Liver (tissue), 9 donors: Measurements from ENCODE around the gene THY1. TPM values are rescaled to one million over a fixed set of nuclear protein-coding genes. Genes with fewer than 3 reads are reported as not detected.

ENCODE experiments used
- DNase-seq: peaks from one replicate; pipeline ENCODE4 v3.0.0-alpha.2; 2017; ENCODE audit warnings: low spot score
- H3K27ac ChIP-seq, 2 donors: one replicate each; pipeline ENCODE4 v1.7.0; 2013; ENCODE audit warnings: inconsistent platforms in 2 of 2, low read length in 2 of 2, control low read depth in 1 of 2, low read depth in 1 of 2, mild to moderate bottlenecking in 1 of 2
- H3K27me3 ChIP-seq, 4 donors: one replicate each; pipeline versions ENCODE4 v1.6.1 to v1.7.0; 2013; ENCODE audit warnings: low read length in 3 of 4, inconsistent platforms in 1 of 4, mild to moderate bottlenecking in 1 of 4, moderate library complexity in 1 of 4; ENCODE audit not compliant: control insufficient read depth in 4 of 4, insufficient read depth in 4 of 4
- H3K36me3 ChIP-seq, 4 donors: one replicate each; pipeline versions ENCODE4 v1.6.1 to v1.7.0; 2013; ENCODE audit warnings: low read length in 3 of 4, mild to moderate bottlenecking in 3 of 4, low read depth in 1 of 4, moderate library complexity in 1 of 4; ENCODE audit not compliant: control insufficient read depth in 4 of 4, insufficient read depth in 3 of 4
- H3K4me1 ChIP-seq, 4 donors: one replicate each; pipeline versions ENCODE4 v1.6.1 to v1.7.0; 2013; ENCODE audit warnings: low read length in 3 of 4, mild to moderate bottlenecking in 3 of 4, moderate library complexity in 1 of 4; ENCODE audit not compliant: control insufficient read depth in 4 of 4, insufficient read depth in 4 of 4
- H3K4me3 ChIP-seq, 3 donors: one replicate each; pipeline versions ENCODE4 v1.6.1 to v1.7.0; 2013; ENCODE audit warnings: low read length in 3 of 3, control low read depth in 1 of 3, low read depth in 1 of 3, mild to moderate bottlenecking in 1 of 3
- H3K9ac ChIP-seq, 2 donors: one replicate each; pipeline ENCODE4 v1.7.0; 2013; ENCODE audit warnings: low read length in 2 of 2, mild to moderate bottlenecking in 2 of 2, moderate library complexity in 2 of 2, control low read depth in 1 of 2, low read depth in 1 of 2
- H3K9me3 ChIP-seq, 4 donors: one replicate each; pipeline versions ENCODE4 v1.6.1 to v1.7.0; 2013; ENCODE audit warnings: low read length in 3 of 4; ENCODE audit not compliant: control insufficient read depth in 4 of 4
- EGR1 ChIP-seq, 2 donors: IDR thresholded peaks; 2 replicates each; pipeline ENCODE4 v1.6.1; 2016 to 2018; ENCODE audit warnings: antibody characterized with exemption in 2 of 2, low read depth in 2 of 2
- FOXA1 ChIP-seq: IDR thresholded peaks from 2 replicates; pipeline ENCODE4 v1.6.1; 2016; ENCODE audit warnings: antibody characterized with exemption
- GABPA ChIP-seq, 2 donors: IDR thresholded peaks in 1 of 2; conservative IDR thresholded peaks in 1 of 2; 2 replicates each; pipeline ENCODE4 v1.6.1; 2016; ENCODE audit warnings: antibody characterized with exemption in 2 of 2, mild to moderate bottlenecking in 1 of 2, moderate library complexity in 1 of 2
- HNF4A ChIP-seq, 2 donors: conservative IDR thresholded peaks; 2 replicates each; pipeline ENCODE4 v1.6.1; 2016; ENCODE audit warnings: antibody characterized with exemption in 2 of 2, mild to moderate bottlenecking in 2 of 2
- HNF4G ChIP-seq: IDR thresholded peaks from 2 replicates; pipeline ENCODE4 v1.6.1; 2016; ENCODE audit warnings: antibody characterized with exemption
- RAD21 ChIP-seq, 2 donors: IDR thresholded peaks; 2 replicates each; pipeline ENCODE4 v1.6.1; 2016; ENCODE audit warnings: antibody characterized with exemption in 2 of 2, mild to moderate bottlenecking in 2 of 2
- RXRA ChIP-seq, 2 donors: IDR thresholded peaks; 2 replicates each; pipeline ENCODE4 v1.6.1; 2017 to 2018; ENCODE audit warnings: antibody characterized with exemption in 2 of 2, mild to moderate bottlenecking in 1 of 2
- SP1 ChIP-seq: IDR thresholded peaks from 2 replicates; pipeline ENCODE4 v1.6.1; 2018; ENCODE audit warnings: antibody characterized with exemption, mild to moderate bottlenecking
- YY1 ChIP-seq: IDR thresholded peaks from 2 replicates; pipeline ENCODE4 v1.6.1; 2016; ENCODE audit warnings: antibody characterized with exemption, mild to moderate bottlenecking
- WGBS: extraction: QIAGEN DNeasy Blood & Tissue Kit; methylation state at CpG from one replicate; pipeline ENCODE4 v1.1.7; 2013; 5-methylcytosine and 5-hydroxymethylcytosine counted together
- polyA plus RNA-seq, 2 donors: library from polyadenylated mRNA; stranded (reverse) in 1 of 2; unstranded in 1 of 2; fragments of 200-250 nt in 1 of 2; fragments of >200 nt in 1 of 2; fragmentation: Nextera tagmentation in 1 of 2; extraction: Ambion mirVana in 1 of 2; gene quantifications; one replicate each; pipeline versions ENCODE4 v1.2.1 to v1.2.3, GENCODE V29; 2013 to 2015
- total RNA-seq, 2 donors: library from RNA; depleted of rRNA; stranded (reverse); fragments of >200 nt; gene quantifications; one replicate each; pipeline ENCODE4 v1.2.3, GENCODE V29; 2014
- TF ChIP-seq, protein P1 (sequence below): IDR thresholded peaks from 2 replicates; pipeline ENCODE4 v1.6.1; 2016; ENCODE audit warnings: antibody characterized with exemption, mild to moderate bottlenecking
- TF ChIP-seq, protein P2 (sequence below): IDR thresholded peaks from 2 replicates; pipeline ENCODE4 v1.6.1; 2016; ENCODE audit warnings: antibody characterized with exemption
- TF ChIP-seq, protein P3 (sequence below): IDR thresholded peaks from 2 replicates; pipeline ENCODE4 v1.6.1; 2016; ENCODE audit warnings: antibody characterized with exemption
- TF ChIP-seq, protein P4 (sequence below): fragments of 150-350 bp; IDR thresholded peaks from 2 replicates; pipeline ENCODE4 v1.5.1; 2017; ENCODE audit warnings: improper control_type of control experiment, low read depth, low read length; ENCODE audit not compliant: missing input control
- donor health status: healthy.
- donor health status: healthy.
- donor health status: healthy.
- donor health status: healthy.
- donor health status: healthy.

Gene THY1
- total and polyA plus RNA-seq, 4 donors: 0.51 to 5.1 (median 1.1) TPM

DNA sequence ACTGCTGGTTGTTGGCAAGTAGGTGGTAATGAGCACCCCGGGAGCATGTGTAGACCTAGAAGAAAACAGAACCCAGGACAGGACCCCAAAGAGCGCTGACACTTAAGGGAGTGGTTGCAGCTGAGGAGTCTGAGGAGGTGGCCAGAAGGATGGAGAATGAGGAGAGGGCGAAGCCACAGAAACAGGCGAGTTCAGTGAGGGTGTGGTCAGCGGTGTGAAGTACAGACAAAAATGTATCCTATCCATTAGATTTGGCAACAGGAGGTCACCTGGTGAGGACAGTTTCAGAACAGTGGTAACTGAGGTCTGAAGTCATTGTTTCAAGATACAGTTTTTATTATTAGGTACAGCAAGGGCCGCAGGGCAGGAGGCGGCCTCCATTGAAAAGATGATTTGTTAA lies 8.6 kb upstream of the THY1 start:
- WGBS: 89% methylated on average over 7 of the region's 7 CpGs
- H3K4me1 ChIP-seq: no peaks in the 10 kb centered on the region
- DNase-seq: no peak
- H3K27me3 ChIP-seq: no peaks in the 10 kb centered on the region
- no peaks in the 10 kb centered on the region for H3K36me3 ChIP-seq
- TF ChIP-seq, protein P1, sequence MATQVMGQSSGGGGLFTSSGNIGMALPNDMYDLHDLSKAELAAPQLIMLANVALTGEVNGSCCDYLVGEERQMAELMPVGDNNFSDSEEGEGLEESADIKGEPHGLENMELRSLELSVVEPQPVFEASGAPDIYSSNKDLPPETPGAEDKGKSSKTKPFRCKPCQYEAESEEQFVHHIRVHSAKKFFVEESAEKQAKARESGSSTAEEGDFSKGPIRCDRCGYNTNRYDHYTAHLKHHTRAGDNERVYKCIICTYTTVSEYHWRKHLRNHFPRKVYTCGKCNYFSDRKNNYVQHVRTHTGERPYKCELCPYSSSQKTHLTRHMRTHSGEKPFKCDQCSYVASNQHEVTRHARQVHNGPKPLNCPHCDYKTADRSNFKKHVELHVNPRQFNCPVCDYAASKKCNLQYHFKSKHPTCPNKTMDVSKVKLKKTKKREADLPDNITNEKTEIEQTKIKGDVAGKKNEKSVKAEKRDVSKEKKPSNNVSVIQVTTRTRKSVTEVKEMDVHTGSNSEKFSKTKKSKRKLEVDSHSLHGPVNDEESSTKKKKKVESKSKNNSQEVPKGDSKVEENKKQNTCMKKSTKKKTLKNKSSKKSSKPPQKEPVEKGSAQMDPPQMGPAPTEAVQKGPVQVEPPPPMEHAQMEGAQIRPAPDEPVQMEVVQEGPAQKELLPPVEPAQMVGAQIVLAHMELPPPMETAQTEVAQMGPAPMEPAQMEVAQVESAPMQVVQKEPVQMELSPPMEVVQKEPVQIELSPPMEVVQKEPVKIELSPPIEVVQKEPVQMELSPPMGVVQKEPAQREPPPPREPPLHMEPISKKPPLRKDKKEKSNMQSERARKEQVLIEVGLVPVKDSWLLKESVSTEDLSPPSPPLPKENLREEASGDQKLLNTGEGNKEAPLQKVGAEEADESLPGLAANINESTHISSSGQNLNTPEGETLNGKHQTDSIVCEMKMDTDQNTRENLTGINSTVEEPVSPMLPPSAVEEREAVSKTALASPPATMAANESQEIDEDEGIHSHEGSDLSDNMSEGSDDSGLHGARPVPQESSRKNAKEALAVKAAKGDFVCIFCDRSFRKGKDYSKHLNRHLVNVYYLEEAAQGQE: no peak
- TF ChIP-seq RXRA (IDR thresholded peaks at IDR 0.05): no peak
- TF ChIP-seq HNF4G: no peak
- no peak for TF ChIP-seq RAD21 (IDR thresholded peaks at IDR 0.05)
- TF ChIP-seq EGR1 (IDR thresholded peaks at IDR 0.05; ENCODE audit: low read depth in 2 of 2): no peak
- H3K9ac ChIP-seq: no peak overlapping the region
- H3K27ac ChIP-seq: no peak overlapping the region
- H3K9me3 ChIP-seq: no peaks in the 10 kb centered on the region
- no peak overlapping the region for H3K4me3 ChIP-seq

DNA sequence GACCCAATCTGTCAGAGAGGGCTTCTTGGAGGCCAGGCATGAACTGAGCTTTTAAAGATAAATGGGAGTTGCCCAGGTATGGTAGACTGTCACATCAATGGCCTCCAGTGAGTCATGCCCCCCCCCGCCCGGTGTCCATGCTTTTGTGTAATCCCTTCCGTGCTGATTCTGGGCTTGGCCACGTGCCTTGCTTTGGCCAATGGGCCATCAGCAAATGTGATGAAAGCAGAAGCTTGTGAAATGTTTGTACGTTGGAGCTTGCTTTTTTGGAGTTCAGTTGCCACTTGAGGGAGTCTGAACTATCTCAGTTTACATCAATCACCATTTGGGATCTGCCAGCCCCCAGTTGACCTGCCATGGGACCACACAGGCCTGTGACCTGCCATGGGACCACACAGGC lies 4.3 kb upstream of the THY1 start:
- Histone ChIP-seq H3K4me1 (peaks cover 0 to 2% (median 0%) of the 10 kb centered on the region in 4 donors), H3K4me3 (no peak overlapping the region), H3K36me3 (no peaks in the 10 kb centered on the region), H3K27ac (no peak overlapping the region), H3K9me3 (no peaks in the 10 kb centered on the region), H3K9ac (no peak overlapping the region), H3K27me3 (peaks cover 0 to 6% (median 1%) of the 10 kb centered on the region in 4 donors)
- TF ChIP-seq, protein P2, sequence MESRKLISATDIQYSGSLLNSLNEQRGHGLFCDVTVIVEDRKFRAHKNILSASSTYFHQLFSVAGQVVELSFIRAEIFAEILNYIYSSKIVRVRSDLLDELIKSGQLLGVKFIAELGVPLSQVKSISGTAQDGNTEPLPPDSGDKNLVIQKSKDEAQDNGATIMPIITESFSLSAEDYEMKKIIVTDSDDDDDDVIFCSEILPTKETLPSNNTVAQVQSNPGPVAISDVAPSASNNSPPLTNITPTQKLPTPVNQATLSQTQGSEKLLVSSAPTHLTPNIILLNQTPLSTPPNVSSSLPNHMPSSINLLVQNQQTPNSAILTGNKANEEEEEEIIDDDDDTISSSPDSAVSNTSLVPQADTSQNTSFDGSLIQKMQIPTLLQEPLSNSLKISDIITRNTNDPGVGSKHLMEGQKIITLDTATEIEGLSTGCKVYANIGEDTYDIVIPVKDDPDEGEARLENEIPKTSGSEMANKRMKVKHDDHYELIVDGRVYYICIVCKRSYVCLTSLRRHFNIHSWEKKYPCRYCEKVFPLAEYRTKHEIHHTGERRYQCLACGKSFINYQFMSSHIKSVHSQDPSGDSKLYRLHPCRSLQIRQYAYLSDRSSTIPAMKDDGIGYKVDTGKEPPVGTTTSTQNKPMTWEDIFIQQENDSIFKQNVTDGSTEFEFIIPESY: no peak
- no peak for TF ChIP-seq SP1
- no peak for TF ChIP-seq RXRA (IDR thresholded peaks at IDR 0.05)
- TF ChIP-seq YY1: no peak
- TF ChIP-seq, protein P1: no peak
- no peak for TF ChIP-seq FOXA1
- no peak for TF ChIP-seq RAD21 (IDR thresholded peaks at IDR 0.05)
- TF ChIP-seq, protein P3, sequence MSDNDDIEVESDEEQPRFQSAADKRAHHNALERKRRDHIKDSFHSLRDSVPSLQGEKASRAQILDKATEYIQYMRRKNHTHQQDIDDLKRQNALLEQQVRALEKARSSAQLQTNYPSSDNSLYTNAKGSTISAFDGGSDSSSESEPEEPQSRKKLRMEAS: no peak
- TF ChIP-seq, protein P4, sequence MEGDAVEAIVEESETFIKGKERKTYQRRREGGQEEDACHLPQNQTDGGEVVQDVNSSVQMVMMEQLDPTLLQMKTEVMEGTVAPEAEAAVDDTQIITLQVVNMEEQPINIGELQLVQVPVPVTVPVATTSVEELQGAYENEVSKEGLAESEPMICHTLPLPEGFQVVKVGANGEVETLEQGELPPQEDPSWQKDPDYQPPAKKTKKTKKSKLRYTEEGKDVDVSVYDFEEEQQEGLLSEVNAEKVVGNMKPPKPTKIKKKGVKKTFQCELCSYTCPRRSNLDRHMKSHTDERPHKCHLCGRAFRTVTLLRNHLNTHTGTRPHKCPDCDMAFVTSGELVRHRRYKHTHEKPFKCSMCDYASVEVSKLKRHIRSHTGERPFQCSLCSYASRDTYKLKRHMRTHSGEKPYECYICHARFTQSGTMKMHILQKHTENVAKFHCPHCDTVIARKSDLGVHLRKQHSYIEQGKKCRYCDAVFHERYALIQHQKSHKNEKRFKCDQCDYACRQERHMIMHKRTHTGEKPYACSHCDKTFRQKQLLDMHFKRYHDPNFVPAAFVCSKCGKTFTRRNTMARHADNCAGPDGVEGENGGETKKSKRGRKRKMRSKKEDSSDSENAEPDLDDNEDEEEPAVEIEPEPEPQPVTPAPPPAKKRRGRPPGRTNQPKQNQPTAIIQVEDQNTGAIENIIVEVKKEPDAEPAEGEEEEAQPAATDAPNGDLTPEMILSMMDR: no peak
- no peak for TF ChIP-seq HNF4A (conservative IDR thresholded peaks at IDR 0.05)
- TF ChIP-seq GABPA (IDR thresholded peaks at IDR 0.05 in 1 of 2, conservative IDR thresholded peaks at IDR 0.05 in 1 of 2): no peak
- no peak for TF ChIP-seq HNF4G
- no peak for DNase-seq
- 75% methylated on average over 5 of the region's 5 CpGs for WGBS
